Gastroesophageal sphincter (tissue), 4 donors: ENCODE data around the gene WDR93. TPM values are rescaled to one million over a fixed set of nuclear protein-coding genes. Genes with fewer than 3 reads are reported as not detected.
"Not testable (repeated sequence)": the region's sequence is repeated elsewhere in the genome, so short reads cannot be mapped to it uniquely, and the experiment has no call there.

Source experiments
- ATAC-seq: fragments of 150-250 bp; one replicate; pipeline ENCODE4 v1.9.1; 2016; ENCODE audit warnings: mild to moderate bottlenecking, moderate library complexity
- H3K27ac ChIP-seq, 4 donors: fragments of 200-600 bp; sonication (generic) in 3 of 4; 1 replicate in 3 of 4; 2 replicates in 1 of 4; pipeline ENCODE4 v1.5.1; 2016 to 2019
- H3K27me3 ChIP-seq: fragments of 200-600 bp; sonication (generic); one replicate; pipeline ENCODE4 v1.5.1; 2019
- H3K36me3 ChIP-seq, 2 donors: fragments of 200-600 bp; sonication (generic); one replicate each; pipeline ENCODE4 v1.5.1; 2019; ENCODE audit warnings: control low read depth in 1 of 2
- H3K4me1 ChIP-seq, 3 donors: fragments of 200-600 bp; sonication (generic); 1 replicate in 2 of 3; 2 replicates in 1 of 3; pipeline ENCODE4 v1.5.1; 2016 to 2019; ENCODE audit warnings: control low read depth in 2 of 3
- H3K4me3 ChIP-seq, 2 donors: fragments of 200-600 bp; sonication (generic); one replicate each; pipeline ENCODE4 v1.5.1; 2019; ENCODE audit warnings: mild to moderate bottlenecking in 1 of 2, moderate library complexity in 1 of 2
- H3K9me3 ChIP-seq, 3 donors: fragments of 200-600 bp; sonication (generic); one replicate each; pipeline ENCODE4 v1.5.1; 2017 to 2019; ENCODE audit warnings: control low read depth in 2 of 3
- EP300 ChIP-seq: sonication (generic); formaldehyde crosslinking; IDR thresholded peaks from one replicate; pipeline ENCODE4 v1.6.1; 2017; ENCODE audit warnings: antibody characterized with exemption, mild to moderate bottlenecking
- POLR2A ChIP-seq, 2 donors: fragments of 450-650 bp; IDR thresholded peaks; one replicate each; pipeline ENCODE4 v1.6.1; 2017; ENCODE audit warnings: antibody characterized with exemption in 2 of 2, mild to moderate bottlenecking in 2 of 2, moderate library complexity in 1 of 2
- POLR2AphosphoS5 ChIP-seq: sonication (generic); formaldehyde crosslinking; IDR thresholded peaks from one replicate; pipeline ENCODE4 v1.6.1; 2017; ENCODE audit warnings: antibody characterized with exemption
- WGBS, 2 donors: methylation state at CpG; one replicate each; pipeline ENCODE4 v1.1.5; 2018; ENCODE audit warnings: low coverage in 1 of 2; 5-methylcytosine and 5-hydroxymethylcytosine counted together
- total RNA-seq, 4 donors: library from RNA; depleted of rRNA; stranded (reverse); fragments of >200 nt; gene quantifications; one replicate each; pipeline ENCODE4 v1.1.0, GENCODE V29; 2016
- TF ChIP-seq, protein P1 (sequence below), 4 experiments: fragments of 200-600 bp in 2 of 4; fragments of 450-650 bp in 2 of 4; sonication (generic) in 1 of 4; IDR thresholded peaks; one replicate each; pipeline ENCODE4 v1.5.1; 2017 to 2019; ENCODE audit warnings: antibody characterized with exemption in 4 of 4, mild to moderate bottlenecking in 2 of 4, moderate library complexity in 2 of 4

WDR93 gene
- total RNA-seq, 4 donors from 2014 or later: 0.15 TPM; not detected in 3

DNA sequence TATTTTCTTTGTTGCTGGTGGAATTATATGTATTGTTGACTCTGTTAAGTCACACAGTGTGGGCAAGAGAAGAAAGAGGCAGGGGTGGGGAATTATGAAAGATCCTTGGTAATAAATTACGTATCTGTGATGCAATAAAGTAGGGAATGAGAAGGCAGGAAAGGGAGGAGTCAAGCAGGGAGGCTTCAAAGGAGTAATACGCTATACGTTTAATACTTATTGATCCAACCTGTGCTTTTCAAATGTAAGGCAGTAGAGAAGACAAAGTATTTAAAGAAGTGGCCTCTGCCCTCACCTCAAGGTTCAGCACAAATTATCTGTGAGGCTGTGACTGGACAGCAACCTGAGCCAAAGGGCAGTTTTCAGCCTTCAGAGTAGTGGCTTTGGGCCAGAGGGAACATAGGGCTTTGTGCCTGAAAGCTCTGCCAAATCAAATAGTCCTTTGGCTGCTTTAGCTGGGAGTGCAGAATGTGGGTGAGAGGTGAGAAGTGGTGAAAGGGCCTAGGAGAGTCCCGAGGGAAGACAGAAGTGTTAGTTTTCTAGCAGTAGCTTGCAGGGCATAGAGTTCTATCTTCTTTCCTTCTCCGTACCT, 10.2 kb upstream of the WDR93 start:
- peaks cover 11 to 31% (median 14%) of the 10 kb centered on the region in 3 donors for H3K4me1 ChIP-seq
- no peaks in the 10 kb centered on the region for H3K9me3 ChIP-seq
- TF ChIP-seq, protein P1, sequence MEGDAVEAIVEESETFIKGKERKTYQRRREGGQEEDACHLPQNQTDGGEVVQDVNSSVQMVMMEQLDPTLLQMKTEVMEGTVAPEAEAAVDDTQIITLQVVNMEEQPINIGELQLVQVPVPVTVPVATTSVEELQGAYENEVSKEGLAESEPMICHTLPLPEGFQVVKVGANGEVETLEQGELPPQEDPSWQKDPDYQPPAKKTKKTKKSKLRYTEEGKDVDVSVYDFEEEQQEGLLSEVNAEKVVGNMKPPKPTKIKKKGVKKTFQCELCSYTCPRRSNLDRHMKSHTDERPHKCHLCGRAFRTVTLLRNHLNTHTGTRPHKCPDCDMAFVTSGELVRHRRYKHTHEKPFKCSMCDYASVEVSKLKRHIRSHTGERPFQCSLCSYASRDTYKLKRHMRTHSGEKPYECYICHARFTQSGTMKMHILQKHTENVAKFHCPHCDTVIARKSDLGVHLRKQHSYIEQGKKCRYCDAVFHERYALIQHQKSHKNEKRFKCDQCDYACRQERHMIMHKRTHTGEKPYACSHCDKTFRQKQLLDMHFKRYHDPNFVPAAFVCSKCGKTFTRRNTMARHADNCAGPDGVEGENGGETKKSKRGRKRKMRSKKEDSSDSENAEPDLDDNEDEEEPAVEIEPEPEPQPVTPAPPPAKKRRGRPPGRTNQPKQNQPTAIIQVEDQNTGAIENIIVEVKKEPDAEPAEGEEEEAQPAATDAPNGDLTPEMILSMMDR (IDR thresholded peaks at IDR 0.05): no peak
- TF ChIP-seq POLR2AphosphoS5: peak; percentile 88
- no peak overlapping the region for H3K4me3 ChIP-seq
- 32 to 46% methylated on average over 4 to 5 of the region's 5 CpGs for WGBS, 2 donors
- peak overlapping the region; percentile 70 to 86 (median 80) for H3K27ac ChIP-seq
- ATAC-seq: peak; percentile 98
- no peaks in the 10 kb centered on the region for H3K27me3 ChIP-seq
- peaks cover 0 to 27% of the 10 kb centered on the region in 2 donors for H3K36me3 ChIP-seq

DNA sequence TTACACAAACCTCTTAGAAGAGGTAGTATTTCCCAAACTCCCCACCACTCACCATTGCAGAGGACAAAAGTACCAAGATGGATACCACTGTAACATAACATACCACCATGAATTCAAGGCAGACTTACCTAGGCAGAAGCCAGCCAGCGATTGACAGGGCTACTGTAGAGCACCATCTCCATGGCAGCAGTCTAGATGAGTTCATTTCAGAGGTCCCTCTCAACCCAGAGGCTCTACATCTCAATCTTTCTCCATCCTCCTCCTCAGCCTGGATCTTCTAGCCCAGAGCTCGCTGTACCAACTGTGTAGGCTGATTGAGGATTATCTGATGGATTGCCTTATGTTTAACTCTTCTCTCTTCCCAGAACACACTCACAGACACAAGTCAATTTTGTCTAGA, 9.5 kb upstream of the WDR93 start:
- Histone ChIP-seq H3K36me3 (peaks cover 0 to 34% of the 10 kb centered on the region in 2 donors), H3K9me3 (no peaks in the 10 kb centered on the region), H3K27ac (peak overlapping the region; percentile 64 to 86 (median 80)), H3K27me3 (no peaks in the 10 kb centered on the region), H3K4me3 (no peak overlapping the region), H3K4me1 (peaks cover 11 to 37% (median 14%) of the 10 kb centered on the region in 3 donors)
- 89 to 92% methylated on average over 2 of the region's 2 CpGs for WGBS, 2 donors
- TF ChIP-seq POLR2A (IDR thresholded peaks at IDR 0.05) (no peak), EP300 (no peak), POLR2AphosphoS5 (no peak)
- TF ChIP-seq, protein P1 (IDR thresholded peaks at IDR 0.05): no peak
- ATAC-seq: no peak

DNA sequence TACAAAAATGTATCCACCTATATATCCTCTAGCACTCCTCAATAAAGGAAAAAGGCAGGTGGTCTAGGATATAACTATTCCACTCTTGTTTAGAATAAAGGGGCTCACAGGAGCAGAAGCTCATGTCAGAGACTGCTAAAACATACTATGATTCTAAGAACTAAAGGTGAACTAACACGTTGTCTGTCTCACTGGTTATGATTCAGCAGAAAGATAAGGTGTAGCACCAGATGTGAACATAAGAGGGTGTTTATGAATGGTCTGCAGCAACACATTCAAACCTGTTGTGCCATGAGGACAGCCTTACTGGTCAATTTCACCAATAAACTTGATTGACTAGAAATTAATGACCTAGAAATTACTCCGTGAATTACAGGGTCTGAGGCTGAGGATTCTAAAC, 4.6 kb upstream of the WDR93 start:
- peaks cover 8 to 59% (median 9%) of the 10 kb centered on the region in 3 donors for H3K4me1 ChIP-seq
- peak overlapping the region in 2 of 4 donors; percentile 22 to 36 for H3K27ac ChIP-seq
- ATAC-seq: no peak
- WGBS, 2 donors: 65 to 75% methylated on average over 2 of the region's 2 CpGs
- H3K9me3 ChIP-seq: no peaks in the 10 kb centered on the region
- H3K4me3 ChIP-seq: no peak overlapping the region
- no peaks in the 10 kb centered on the region for H3K27me3 ChIP-seq
- H3K36me3 ChIP-seq: peaks cover 0 to 35% of the 10 kb centered on the region in 2 donors
- TF ChIP-seq EP300 (no peak), POLR2AphosphoS5 (no peak), POLR2A (IDR thresholded peaks at IDR 0.05) (no peak)
- TF ChIP-seq, protein P1 (IDR thresholded peaks at IDR 0.05): no peak

DNA sequence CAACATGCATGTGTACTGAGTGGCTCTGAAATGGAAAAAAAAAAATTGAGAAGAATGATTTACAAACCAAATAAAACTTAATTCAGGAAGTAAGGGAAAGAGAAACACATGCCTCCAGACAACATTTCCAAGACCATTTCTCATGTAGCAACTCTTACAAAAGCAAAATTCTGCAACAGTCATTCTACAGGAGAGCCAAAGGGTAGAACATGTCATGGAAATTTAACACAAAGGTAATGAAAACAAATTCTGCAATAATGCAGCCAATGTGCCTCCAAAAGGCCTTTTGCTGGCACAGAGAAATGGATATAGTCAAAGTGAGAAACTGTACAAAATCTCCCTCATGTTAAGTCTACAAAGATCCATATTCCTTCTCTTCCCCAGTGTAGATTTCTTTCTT, 4.1 kb upstream of the WDR93 start:
- H3K9me3 ChIP-seq: no peaks in the 10 kb centered on the region
- no peak overlapping the region for H3K4me3 ChIP-seq
- TF ChIP-seq POLR2A (IDR thresholded peaks at IDR 0.05) (no peak), EP300 (no peak), POLR2AphosphoS5 (no peak)
- TF ChIP-seq, protein P1 (IDR thresholded peaks at IDR 0.05): no peak
- H3K4me1 ChIP-seq: peaks cover 3 to 55% (median 6%) of the 10 kb centered on the region in 3 donors
- no peaks in the 10 kb centered on the region for H3K27me3 ChIP-seq
- H3K27ac ChIP-seq: peak overlapping the region in 1 of 4 donors; percentile 36
- peaks cover 0 to 35% of the 10 kb centered on the region in 2 donors for H3K36me3 ChIP-seq
- no peak for ATAC-seq

DNA sequence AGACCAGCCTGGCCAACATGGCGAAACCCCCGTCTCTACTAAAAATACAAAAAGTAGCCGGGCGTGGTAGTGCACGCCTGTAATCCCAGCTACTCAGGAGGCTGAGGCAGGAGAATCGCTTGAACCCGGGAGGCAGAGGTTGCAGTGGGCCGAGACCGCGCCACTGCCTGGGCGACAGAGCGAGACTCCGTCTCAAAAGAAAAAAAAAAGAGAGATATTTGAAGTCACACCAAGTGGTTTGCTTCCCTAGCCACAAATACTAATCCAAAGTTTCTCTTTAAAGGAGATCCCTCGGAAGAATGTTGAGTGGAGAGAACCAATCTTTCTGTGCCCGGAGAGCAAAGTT, 708 bp upstream of the WDR93 start:
- H3K27ac ChIP-seq: peak overlapping the region in 3 of 4 donors; percentile 61 to 79 (median 77)
- H3K36me3 ChIP-seq: peaks cover 0 to 11% of the 10 kb centered on the region in 2 donors
- not testable (repeated sequence) for ATAC-seq, H3K9me3 ChIP-seq, H3K27me3 ChIP-seq
- H3K4me3 ChIP-seq: peak overlapping the region; percentile 84 to 90
- H3K4me1 ChIP-seq: peaks cover 0 to 48% (median 6%) of the 10 kb centered on the region in 3 donors
- 40 to 41% methylated on average over 1 to 5 of the region's 15 CpGs for WGBS, 2 donors
